K562 (cell line): ENCODE data around the gene ADAM8.

ENCODE experiments used
- CTCF ChIP-seq, 3 experiments: IDR thresholded peaks in 2 of 3; conservative IDR thresholded peaks in 1 of 3; 2 replicates each; pipeline ENCODE4 v1.5.1; 2011 to 2012; ENCODE audit warnings: low read length in 3 of 3, mild to moderate bottlenecking in 3 of 3, control low read depth in 2 of 3, improper control_type of control experiment in 1 of 3, inconsistent platforms in 1 of 3, low read depth in 1 of 3, mixed read lengths in 1 of 3, moderate library complexity in 1 of 3; ENCODE audit not compliant: insufficient read depth in 2 of 3
- FIP1L1 ChIP-seq: fragments of 200-400 bp; formaldehyde crosslinking; IDR thresholded peaks from 2 replicates; pipeline ENCODE4 v1.6.1; 2018; ENCODE audit warnings: mild to moderate bottlenecking, low read depth, low read length; ENCODE audit not compliant: poor library complexity, severe bottlenecking
- MYC ChIP-seq, 2 experiments: fragments of 250-450 bp in 1 of 2; sonication (Bioruptor Pico) in 1 of 2; IDR thresholded peaks; 2 replicates each; pipeline versions ENCODE4 v1.5.1 to v1.6.1; 2012 to 2021; ENCODE audit warnings: low read depth in 2 of 2, borderline replicate concordance in 1 of 2, improper control_type of control experiment in 1 of 2, low read length in 1 of 2, mild to moderate bottlenecking in 1 of 2, moderate library complexity in 1 of 2
- NFYB ChIP-seq: IDR thresholded peaks from 2 replicates; pipeline ENCODE4 v1.6.1; 2011; ENCODE audit warnings: mild to moderate bottlenecking, moderate library complexity; ENCODE audit not compliant: insufficient read length; ENCODE audit errors: extremely low read depth
- SIRT6 ChIP-seq: IDR thresholded peaks from one replicate; pipeline ENCODE4 v1.6.1; 2012; ENCODE audit warnings: low read depth, mild to moderate bottlenecking, control low read depth, inconsistent platforms, low read length, moderate library complexity
- STAT5B ChIP-seq: fragments of 250-450 bp; sonication (Bioruptor Pico); IDR thresholded peaks from 2 replicates; pipeline ENCODE4 v1.8.0; 2021; ENCODE audit warnings: mild to moderate bottlenecking, inconsistent platforms
- ZHX1 ChIP-seq: fragments of 150-350 bp; conservative IDR thresholded peaks from 2 replicates; pipeline ENCODE4 v1.6.1; 2014; ENCODE audit warnings: low read length

GRCh38 chr10:133307776-133308420, 31.2 kb upstream of the ADAM8 start:
- TF ChIP-seq CTCF (IDR thresholded peaks at IDR 0.05 in 2 of 3, conservative IDR thresholded peaks at IDR 0.05 in 1 of 3; ENCODE audit: insufficient read depth in 2 of 3, low read depth in 1 of 3, low read length in 3 of 3) = peak; percentile 78 to 87 (median 86)
- no peak for TF ChIP-seq ZHX1
- no peak for TF ChIP-seq NFYB
- TF ChIP-seq STAT5B (CRISPR knock-in tag) = no peak
- no peak for TF ChIP-seq SIRT6
- peak; percentile 60; the same call in 1 of the 2 replicates for TF ChIP-seq MYC (IDR thresholded peaks at IDR 0.05; ENCODE audit: low read depth, low read length)
- no peak for TF ChIP-seq MYC (CRISPR knock-in tag; IDR thresholded peaks at IDR 0.05; ENCODE audit: borderline replicate concordance, low read depth)
- TF ChIP-seq FIP1L1 = no peak
